ENCODE data around the gene SPO11. TPM values are rescaled to one million over a fixed set of nuclear protein-coding genes. Genes with fewer than 3 reads are reported as not detected.

SPO11 gene
- total RNA-seq, 1 experiment from 2014 or later = not detected

DNA sequence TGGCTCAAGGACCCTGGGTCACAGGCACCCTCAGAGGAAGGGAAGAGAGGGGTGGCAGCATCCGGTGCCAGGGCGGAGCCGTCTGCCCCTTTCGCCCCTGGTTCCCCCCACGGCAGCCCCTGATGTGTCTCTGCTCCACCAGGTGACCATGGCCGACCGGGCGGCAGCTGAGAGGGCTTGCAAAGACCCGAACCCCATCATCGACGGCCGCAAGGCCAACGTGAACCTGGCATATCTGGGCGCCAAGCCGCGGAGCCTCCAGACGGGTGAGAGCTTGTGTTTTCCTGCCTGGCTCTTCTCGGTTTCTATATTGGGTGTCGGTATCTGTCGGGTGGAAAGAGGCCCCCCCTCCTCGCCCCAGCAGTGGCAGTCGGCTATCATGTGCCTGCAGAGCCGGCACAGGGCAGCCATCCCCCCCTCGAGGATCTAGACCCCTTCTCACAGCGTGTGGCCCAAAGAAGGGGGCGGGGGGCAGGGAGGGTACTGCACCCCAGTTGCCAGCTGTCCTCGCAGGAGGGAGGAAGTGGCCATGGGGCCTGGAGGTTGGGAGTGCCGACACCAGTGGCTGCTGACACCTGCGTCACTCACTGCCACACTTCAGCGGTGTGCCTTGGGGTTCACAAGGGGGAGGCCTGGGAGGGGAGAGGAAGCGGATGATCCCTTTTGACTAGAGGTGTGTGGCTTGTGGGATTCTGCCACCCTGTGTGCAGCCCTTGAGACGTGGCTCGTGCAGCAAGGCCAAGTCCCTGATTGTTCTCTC lies 63.1 kb downstream of the SPO11 start:
- Histone ChIP-seq H2AFZ (ENCODE audit: low read depth, low read length, poor library complexity, severe bottlenecking) (no peak overlapping the region), H3K27me3 (ENCODE audit: insufficient read depth, low read length) (no peaks in the 10 kb centered on the region), H3K4me3 (replicated peaks in 1 of 2; ENCODE audit: low read depth in 1 of 2, low read length in 2 of 2) (peak overlapping the region; percentile 66 to 77), H3K79me2 (ENCODE audit: insufficient read depth, low read length) (peaks cover 56% of the 10 kb centered on the region), H3K9me2 (ENCODE audit: insufficient read depth) (no peaks in the 10 kb centered on the region), H4K20me1 (ENCODE audit: insufficient read depth) (no peaks in the 10 kb centered on the region), H3K36me3 (ENCODE audit: control insufficient read depth in 1 of 2, insufficient read depth in 2 of 2, low read length in 2 of 2) (peaks cover 18 to 25% of the 10 kb centered on the region in 2 experiments; a peak in 3 of 4 replicates), H3K4me2 (ENCODE audit: low read length) (peak overlapping the region; percentile 90), H3K9me3 (ENCODE audit: control insufficient read depth in 1 of 2, insufficient read depth in 1 of 2, low read depth in 1 of 2, low read length in 2 of 2) (no peaks in the 10 kb centered on the region), H3K4me1 (ENCODE audit: control insufficient read depth in 1 of 2, insufficient read depth in 2 of 2, low read length in 2 of 2) (peaks cover 24 to 38% of the 10 kb centered on the region in 2 experiments), H3K27ac (ENCODE audit: low read depth, low read length) (peak overlapping the region; percentile 55; the same call in 1 of the 2 replicates), H3K9ac (ENCODE audit: low read length) (peak overlapping the region; percentile 69)
- no peak for TF ChIP-seq JUND (IDR thresholded peaks at IDR 0.05)
- TF ChIP-seq, protein P1, sequence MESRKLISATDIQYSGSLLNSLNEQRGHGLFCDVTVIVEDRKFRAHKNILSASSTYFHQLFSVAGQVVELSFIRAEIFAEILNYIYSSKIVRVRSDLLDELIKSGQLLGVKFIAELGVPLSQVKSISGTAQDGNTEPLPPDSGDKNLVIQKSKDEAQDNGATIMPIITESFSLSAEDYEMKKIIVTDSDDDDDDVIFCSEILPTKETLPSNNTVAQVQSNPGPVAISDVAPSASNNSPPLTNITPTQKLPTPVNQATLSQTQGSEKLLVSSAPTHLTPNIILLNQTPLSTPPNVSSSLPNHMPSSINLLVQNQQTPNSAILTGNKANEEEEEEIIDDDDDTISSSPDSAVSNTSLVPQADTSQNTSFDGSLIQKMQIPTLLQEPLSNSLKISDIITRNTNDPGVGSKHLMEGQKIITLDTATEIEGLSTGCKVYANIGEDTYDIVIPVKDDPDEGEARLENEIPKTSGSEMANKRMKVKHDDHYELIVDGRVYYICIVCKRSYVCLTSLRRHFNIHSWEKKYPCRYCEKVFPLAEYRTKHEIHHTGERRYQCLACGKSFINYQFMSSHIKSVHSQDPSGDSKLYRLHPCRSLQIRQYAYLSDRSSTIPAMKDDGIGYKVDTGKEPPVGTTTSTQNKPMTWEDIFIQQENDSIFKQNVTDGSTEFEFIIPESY (IDR thresholded peaks at IDR 0.05; ENCODE audit: extremely low read depth, insufficient replicate concordance, low read length) = no peak
- TF ChIP-seq EZH2phosphoT487 (IDR thresholded peaks at IDR 0.05; ENCODE audit: borderline replicate concordance) = no peak
- no peak for TF ChIP-seq YY1 (IDR thresholded peaks at IDR 0.05; ENCODE audit: extremely low read depth, insufficient replicate concordance, low read depth, low read length)
- TF ChIP-seq ZNF274 (IDR thresholded peaks at IDR 0.05; ENCODE audit: low read depth, low read length) = no peak
- TF ChIP-seq, protein P2, sequence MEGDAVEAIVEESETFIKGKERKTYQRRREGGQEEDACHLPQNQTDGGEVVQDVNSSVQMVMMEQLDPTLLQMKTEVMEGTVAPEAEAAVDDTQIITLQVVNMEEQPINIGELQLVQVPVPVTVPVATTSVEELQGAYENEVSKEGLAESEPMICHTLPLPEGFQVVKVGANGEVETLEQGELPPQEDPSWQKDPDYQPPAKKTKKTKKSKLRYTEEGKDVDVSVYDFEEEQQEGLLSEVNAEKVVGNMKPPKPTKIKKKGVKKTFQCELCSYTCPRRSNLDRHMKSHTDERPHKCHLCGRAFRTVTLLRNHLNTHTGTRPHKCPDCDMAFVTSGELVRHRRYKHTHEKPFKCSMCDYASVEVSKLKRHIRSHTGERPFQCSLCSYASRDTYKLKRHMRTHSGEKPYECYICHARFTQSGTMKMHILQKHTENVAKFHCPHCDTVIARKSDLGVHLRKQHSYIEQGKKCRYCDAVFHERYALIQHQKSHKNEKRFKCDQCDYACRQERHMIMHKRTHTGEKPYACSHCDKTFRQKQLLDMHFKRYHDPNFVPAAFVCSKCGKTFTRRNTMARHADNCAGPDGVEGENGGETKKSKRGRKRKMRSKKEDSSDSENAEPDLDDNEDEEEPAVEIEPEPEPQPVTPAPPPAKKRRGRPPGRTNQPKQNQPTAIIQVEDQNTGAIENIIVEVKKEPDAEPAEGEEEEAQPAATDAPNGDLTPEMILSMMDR (IDR thresholded peaks at IDR 0.05 in 2 of 3, conservative IDR thresholded peaks at IDR 0.05 in 1 of 3; ENCODE audit: borderline replicate concordance in 1 of 3, insufficient read depth in 1 of 3, low read depth in 2 of 3, low read length in 2 of 3) = no peak
- TF ChIP-seq, protein P3, sequence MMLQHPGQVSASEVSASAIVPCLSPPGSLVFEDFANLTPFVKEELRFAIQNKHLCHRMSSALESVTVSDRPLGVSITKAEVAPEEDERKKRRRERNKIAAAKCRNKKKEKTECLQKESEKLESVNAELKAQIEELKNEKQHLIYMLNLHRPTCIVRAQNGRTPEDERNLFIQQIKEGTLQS (IDR thresholded peaks at IDR 0.05) = no peak
- no peak for TF ChIP-seq ZFX (IDR thresholded peaks at IDR 0.05)
- ChIA-PET POLR2A (no interaction called here), CTCF (no interaction called here), RAD21 (ENCODE audit: low non-redundant PET in 1 of 2, low total read pairs in 2 of 2, uncharacterized antibody in 2 of 2, unreplicated experiment in 2 of 2) (no interaction called here)
- ATAC-seq (no peak), DNase-seq (ENCODE audit: low read depth, low spot score) (no peak)
- intact Hi-C loops (cut with micrococcal nuclease) = no loop called here
- BruUV-seq (replicated peaks) = TSS peak; percentile 57

Small RNAs within 50 kb of the gene (microRNA-seq; reads per million reads assigned to microRNA genes)
- gene MIR4325 (ENCODE audit: borderline number of aligned reads) = not detected

Other genes starting within 250 kb of the SPO11 start
- gene BMP7, start 63.2 kb upstream of the SPO11 start, total RNA-seq (2021; ENCODE audit: unreplicated experiment) = 7.0 TPM
- 46.3 TPM for gene RAE1, start 21.5 kb downstream of the SPO11 start, total RNA-seq (2021; ENCODE audit: unreplicated experiment)
- 36.2 TPM for gene RBM38, start 61.6 kb downstream of the SPO11 start, total RNA-seq (2021; ENCODE audit: unreplicated experiment)
- gene CTCFL, start 195.3 kb downstream of the SPO11 start, total RNA-seq (2021; ENCODE audit: unreplicated experiment) = 0.34 TPM
- 0.49 TPM for gene PCK1, start 231.3 kb downstream of the SPO11 start, total RNA-seq (2021; ENCODE audit: unreplicated experiment)